Activated CD4-positive, alpha-beta T cell treated with anti-CD3 and anti-CD28 coated beads, Interleukin-2, Interleukin-4, amounts not matched to agents 100 ng/mL and 50 ng/mL, durations not matched to agents 16 hours and 8 hours (primary cell): ENCODE measurements around the gene YIPF4.
"Not testable (repeated sequence)": the region's sequence is repeated elsewhere in the genome, so short reads cannot be mapped to it uniquely, and the experiment has no call there.

Experiments used
- DNase-seq: peaks from one replicate; pipeline ENCODE4 v3.0.0-alpha.2; 2020; ENCODE audit warnings: low spot score

The YIPF4 gene

GRCh38 chr2:32289165-32289999 lies 11.7 kb downstream of the YIPF4 start:
- peak; percentile 11 for DNase-seq

GRCh38 chr2:32290000-32290339 lies 12.3 kb downstream of the YIPF4 start:
- DNase-seq: no peak

- DNase-seq: no peak
These were observed 14.0 kb downstream of the YIPF4 start for GRCh38 chr2:32291746-32292145.

DNA sequence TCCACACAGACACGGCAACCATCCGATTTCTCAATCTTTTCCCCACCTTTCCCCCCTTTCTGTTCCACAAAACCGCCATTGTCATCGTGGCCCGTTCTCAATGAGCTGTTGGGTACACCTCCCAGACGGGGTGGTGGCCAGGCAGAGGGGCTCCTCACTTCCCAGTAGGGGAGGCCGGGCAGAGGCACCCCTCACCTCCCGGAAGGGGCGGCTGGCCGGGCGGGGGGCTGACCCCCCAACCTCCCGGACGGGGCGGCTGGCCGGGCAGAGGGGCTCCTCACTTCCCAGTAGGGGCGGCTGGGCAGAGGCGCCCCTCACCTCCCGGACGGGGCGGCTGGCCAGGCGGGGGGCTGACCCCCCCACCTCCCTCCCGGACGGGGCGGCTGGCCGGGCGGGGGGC lies 15.8 kb downstream of the YIPF4 start:
- DNase-seq: not testable (repeated sequence)

DNA sequence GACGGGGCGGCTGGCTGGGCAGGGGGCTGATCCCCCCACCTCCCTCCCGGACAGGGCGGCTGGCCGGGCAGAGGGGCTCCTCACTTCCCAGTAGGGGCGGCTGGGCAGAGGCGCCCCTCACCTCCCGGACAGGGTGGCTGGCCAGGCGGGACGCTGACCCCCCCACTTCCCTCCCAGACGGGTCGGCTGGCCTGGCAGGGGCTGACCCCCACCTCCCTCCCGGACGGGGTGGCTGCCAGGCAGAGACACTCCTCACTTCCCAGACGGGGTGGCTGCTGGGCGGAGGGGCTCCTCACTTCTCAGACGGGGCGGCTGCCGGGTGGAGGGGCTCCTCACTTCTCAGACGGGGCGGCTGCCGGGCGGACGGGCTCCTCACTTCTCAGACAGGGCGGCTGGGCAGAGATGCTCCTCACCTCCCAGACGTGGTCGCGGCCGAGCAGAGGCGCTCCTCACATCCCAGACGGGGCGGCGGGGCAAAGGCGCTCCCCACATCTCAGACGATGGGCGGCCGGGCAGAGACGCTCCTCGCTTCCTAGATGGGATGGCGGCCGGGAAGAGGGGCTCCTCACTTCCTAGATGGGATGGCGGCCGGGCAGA lies 16.4 kb downstream of the YIPF4 start:
- DNase-seq: not testable (repeated sequence)

DNA sequence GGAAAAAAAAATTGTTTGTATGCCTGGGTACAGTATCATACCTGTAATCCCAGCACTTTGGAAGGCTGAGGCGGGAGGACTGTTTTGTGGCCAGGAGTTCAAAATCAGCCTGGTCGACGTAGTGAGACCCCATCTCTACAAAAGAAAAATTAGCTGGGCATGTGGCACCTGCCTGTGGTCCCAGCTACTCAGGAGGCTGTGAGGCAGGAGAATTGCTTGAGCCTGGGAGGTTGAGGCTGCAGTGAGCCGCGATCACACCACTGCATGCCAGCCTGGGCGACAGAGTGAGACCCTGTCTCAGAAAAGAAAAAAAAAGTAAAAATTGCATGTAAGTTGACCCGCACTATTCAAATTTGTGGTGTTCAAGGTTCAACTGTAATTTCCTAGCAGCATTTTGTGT lies 32.9 kb downstream of the YIPF4 start:
- DNase-seq: no peak

GRCh38 chr2:32314886-32315285 lies 37.2 kb downstream of the YIPF4 start:
- no peak for DNase-seq

- not testable (repeated sequence) for DNase-seq
These were observed 51.0 kb downstream of the YIPF4 start for GRCh38 chr2:32328679-32329078.

GRCh38 chr2:32329180-32329980 lies 51.7 kb downstream of the YIPF4 start:
- DNase-seq: not testable (repeated sequence)

DNA sequence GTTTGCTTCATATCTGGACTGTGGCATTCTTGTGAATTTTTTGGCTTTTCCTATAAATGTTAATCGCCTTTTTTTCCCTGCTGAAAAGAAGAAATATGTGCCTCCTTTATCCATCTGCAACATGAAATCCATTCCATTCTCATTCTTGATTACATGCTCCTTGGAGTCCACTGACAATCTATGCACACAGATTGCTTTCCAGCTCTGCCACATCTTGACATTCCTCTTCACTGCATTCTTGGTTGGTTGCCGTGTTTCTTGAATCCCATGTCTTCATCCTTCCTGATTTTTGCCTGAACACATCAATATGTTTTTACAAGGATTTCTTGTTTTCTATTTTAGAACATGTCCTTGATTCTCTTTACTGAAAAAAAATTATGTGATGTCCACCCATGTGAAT lies 52.4 kb downstream of the YIPF4 start:
- DNase-seq: no peak

- DNase-seq: no peak
These were observed 65.1 kb downstream of the YIPF4 start for GRCh38 chr2:32342801-32343200.

DNA sequence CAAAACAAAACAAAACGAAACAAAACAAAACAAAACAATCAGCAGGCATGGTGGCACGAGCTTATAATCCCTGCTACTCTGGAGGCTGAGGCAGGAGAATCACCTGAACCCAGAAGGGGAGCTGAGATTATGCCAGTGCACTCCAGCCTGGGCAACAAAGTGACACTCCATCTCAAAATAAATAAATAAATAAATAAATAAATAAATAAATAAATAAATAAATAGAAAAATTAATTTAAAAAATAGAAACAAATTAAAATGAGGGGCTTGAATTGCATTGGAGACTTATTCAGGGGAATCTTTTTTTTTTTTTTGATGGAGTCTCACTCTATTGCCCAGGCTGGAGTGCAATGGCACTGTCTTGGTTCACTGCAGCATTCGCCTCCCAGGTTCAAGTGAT lies 73.1 kb downstream of the YIPF4 start:
- DNase-seq: not testable (repeated sequence)

DNA sequence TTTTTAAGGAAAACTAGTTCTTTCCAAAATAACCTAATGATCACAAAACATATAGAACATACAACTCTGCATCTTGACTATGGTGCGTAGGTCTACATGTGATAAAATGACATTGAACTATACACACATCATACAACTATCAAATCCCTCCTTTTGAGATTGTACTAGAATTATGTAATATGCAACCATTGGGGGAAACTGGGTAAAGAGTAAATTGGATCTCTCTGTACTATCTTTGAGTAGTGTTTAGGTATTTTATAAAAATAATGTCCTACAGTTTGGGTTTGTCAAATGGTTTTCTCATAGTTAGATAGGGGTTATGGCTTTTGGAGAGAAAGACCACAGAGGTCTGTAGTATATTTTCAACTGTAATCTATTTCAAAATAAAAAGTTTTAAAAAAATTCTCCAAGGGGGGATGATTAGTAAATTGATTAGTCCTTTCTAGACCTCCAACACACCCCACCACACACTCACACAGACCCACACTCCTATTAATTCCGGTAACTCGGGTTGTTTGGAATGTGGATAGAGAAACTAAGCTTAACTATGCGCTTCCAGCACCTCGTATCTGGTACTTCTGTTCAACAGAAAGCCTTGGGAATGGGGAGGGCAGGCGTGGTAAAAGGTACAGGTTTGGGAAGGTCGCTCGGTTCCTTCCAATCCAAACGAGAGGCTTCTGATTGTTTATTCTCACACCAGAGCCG lies 78.4 kb downstream of the YIPF4 start:
- DNase-seq: no peak

DNA sequence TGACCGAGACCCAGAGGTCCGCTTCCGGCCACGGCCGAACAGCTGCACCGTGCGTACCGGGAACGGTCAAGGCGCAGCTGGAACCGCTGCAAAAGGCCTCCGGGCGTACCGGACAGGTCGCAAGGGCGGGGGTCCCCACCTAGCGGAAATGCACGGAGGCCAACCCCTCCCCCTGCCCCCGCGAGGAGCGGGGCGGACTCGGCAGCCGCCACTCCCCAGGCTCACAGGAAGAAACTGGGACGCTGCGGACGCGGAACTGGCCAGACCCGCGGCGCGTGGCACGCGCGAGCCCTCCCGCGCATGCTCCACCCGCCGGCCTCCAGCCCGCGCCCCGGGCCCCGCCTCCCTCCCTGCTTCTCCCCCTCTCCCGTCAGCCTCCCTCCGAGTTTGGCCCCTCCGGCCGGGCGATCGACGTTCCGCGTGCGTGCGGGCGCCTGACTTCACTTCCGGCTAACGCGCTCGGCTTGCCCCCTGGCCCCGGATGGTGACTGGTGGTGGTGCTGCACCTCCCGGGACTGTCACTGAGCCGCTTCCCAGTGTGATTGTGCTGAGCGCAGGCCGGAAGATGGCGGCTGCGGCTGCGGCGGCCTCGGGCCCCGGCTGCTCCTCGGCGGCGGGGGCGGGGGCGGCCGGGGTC lies 79.1 kb downstream of the YIPF4 start, which contains the start of gene BIRC6:
TSS of gene BIRC6 (plus strand) at position 343 of the 637 bp plus-strand sequence. CDS start at position 482, 139 bp downstream.
- DNase-seq: peak; percentile 98

DNA sequence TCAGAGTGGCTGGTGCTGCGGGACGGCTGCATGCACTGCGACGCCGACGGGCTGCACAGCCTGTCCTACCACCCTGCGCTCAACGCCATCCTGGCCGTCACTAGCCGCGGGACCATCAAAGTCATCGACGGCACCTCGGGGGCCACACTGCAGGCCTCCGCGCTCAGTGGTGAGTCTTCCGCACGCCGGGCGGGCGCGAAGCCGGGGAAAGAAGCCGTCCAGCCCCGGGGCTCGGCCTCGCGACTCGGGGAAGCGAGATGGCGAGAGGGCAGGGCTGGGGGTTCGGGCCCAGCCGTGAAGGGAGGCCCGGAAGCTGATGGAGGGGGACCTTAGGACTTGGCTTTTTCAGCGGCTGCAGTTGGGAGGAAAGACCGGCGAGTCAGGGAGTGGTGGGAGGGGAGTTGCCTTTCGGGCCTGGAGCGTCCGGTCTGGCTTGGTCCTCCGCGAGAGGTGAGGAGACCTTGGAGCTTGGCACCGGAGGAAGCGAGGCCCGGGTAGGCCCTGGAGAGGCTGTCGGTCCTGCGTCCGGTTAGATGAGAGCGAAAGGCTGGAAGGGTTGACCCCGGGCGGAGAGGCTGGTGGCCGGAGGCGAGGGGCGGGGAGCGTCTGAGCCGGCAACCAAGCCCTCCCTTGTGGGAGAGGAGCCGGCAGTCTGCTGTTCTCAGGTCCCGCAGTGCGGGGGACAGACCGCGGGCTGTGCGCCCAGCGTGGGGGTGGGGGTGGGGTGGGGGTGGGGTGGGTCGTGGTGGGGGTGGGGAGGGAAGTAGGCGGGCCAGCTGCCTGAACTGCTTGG lies 79.8 kb downstream of the YIPF4 start:
- peak; percentile 23 for DNase-seq

DNA sequence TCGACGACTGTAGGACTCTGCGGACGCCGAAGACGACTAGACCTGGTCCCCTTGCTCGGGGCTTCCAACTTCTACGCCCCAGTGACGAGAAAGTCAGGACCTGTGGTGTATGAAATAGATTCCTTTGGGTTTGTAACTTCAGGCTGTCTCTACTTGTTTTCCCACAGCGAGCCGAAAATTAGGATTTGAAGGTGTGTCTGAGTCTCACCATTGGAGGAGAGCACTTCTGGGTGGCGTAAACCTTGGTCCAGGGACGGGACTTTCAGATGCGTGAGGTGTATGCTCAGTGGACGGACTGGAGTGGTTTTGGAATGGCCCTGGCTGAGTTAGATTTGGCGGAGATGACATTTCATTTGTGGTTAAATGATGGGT lies 80.4 kb downstream of the YIPF4 start:
- peak; percentile 13 for DNase-seq

GRCh38 chr2:32360416-32360815 lies 82.7 kb downstream of the YIPF4 start:
- DNase-seq: peak; percentile 42

GRCh38 chr2:32362997-32363396 lies 85.3 kb downstream of the YIPF4 start:
- not testable (repeated sequence) for DNase-seq

- DNase-seq: no peak
These were observed 85.9 kb downstream of the YIPF4 start for GRCh38 chr2:32363597-32363996.

GRCh38 chr2:32364290-32364689 lies 86.6 kb downstream of the YIPF4 start:
- not testable (repeated sequence) for DNase-seq

- DNase-seq: not testable (repeated sequence)
These were observed 88.0 kb downstream of the YIPF4 start for GRCh38 chr2:32365679-32366078.
